Activated B cell treated with CpG ODN at 0.5 μM for 24 hours (primary cell): ENCODE results near the gene ACVR2A. TPM values are rescaled to one million over a fixed set of nuclear protein-coding genes. Genes with fewer than 3 reads are reported as not detected.

Source experiments
- ATAC-seq: fragments of 200-7000 bp; cut with Tn5 transposase; one replicate; pipeline ENCODE4 v1.10.0; 2021; ENCODE audit warnings: low read depth, mild to moderate bottlenecking, moderate library complexity
- CTCF ChIA-PET: fragments of 350-600 bp; sonication (Branson Sonifier 250); formaldehyde crosslinking; loops from one replicate; lab custom pipeline; 2021; ENCODE audit warnings: antibody characterized with exemption; lab: Charles Lee
- POLR2A ChIA-PET: fragments of 350-600 bp; sonication (Branson Sonifier 250); formaldehyde crosslinking; loops from one replicate; lab custom pipeline; 2021; ENCODE audit warnings: antibody characterized with exemption; lab: Charles Lee
- DNase-seq: peaks from one replicate; pipeline ENCODE4 v3.0.0; 2022
- H3K27ac Mint-ChIP-seq: one replicate; pipeline ENCODE4 v1.8.0; 2020; ENCODE audit warnings: mixed read lengths
- H3K27me3 Mint-ChIP-seq: one replicate; pipeline ENCODE4 v1.8.0; 2021; ENCODE audit warnings: mixed read lengths
- H3K36me3 Mint-ChIP-seq: one replicate; pipeline ENCODE4 v1.8.0; 2021; ENCODE audit warnings: low read depth, mixed read lengths
- H3K4me1 Mint-ChIP-seq: one replicate; pipeline ENCODE4 v1.8.0; 2021; ENCODE audit warnings: mixed read lengths
- H3K4me3 Mint-ChIP-seq: one replicate; pipeline ENCODE4 v1.8.0; 2020; ENCODE audit warnings: mild to moderate bottlenecking, mixed read lengths
- H3K9me3 Mint-ChIP-seq: one replicate; pipeline ENCODE4 v1.8.0; 2020; ENCODE audit warnings: mixed read lengths
- CTCF ChIP-seq: fragments of 200-600 bp; IDR thresholded peaks from one replicate; pipeline ENCODE4 v1.8.0; 2022; ENCODE audit warnings: antibody characterized with exemption, mild to moderate bottlenecking
- intact Hi-C: fragments of 100-400 bp; cut with micrococcal nuclease; formaldehyde crosslinking; loops from one replicate; pipeline ENCODE4 v1.15.1; 2024
- total RNA-seq: library from RNA; stranded (reverse); gene quantifications from 2 replicates; pipeline ENCODE4 v1.2.3, GENCODE V29; 2022

The ACVR2A gene
- total RNA-seq, 1 donor from 2014 or later: 2.8 TPM

GRCh38 chr2:147836099-147836498, 8.7 kb upstream of the ACVR2A start:
- peaks cover 27% of the 10 kb centered on the region for H3K27me3 Mint-ChIP-seq
- intact Hi-C loops: no loop called here

GRCh38 chr2:147843391-147843863, 1.4 kb upstream of the ACVR2A start:
- intact Hi-C loops: loop anchor here (1.0 to 5.0 kb wide), 6 partner anchors 178 to 1744 kb away; partner anchors contain the start of genes EPC2, KIF5C, MBD5 and MMADHC
- ATAC-seq: no peak
- Mint-ChIP-seq H3K36me3 (peaks cover 6% of the 10 kb centered on the region), H3K4me3 (peak overlapping the region; percentile 88), H3K27ac (peak overlapping the region; percentile 80), H3K4me1 (peaks cover 29% of the 10 kb centered on the region), H3K27me3 (peaks cover 33% of the 10 kb centered on the region), H3K9me3 (peaks cover 2% of the 10 kb centered on the region)
- ChIA-PET POLR2A (interaction anchor here (0.9 to 1.6 kb wide), 3 partner anchors 177 to 1744 kb away, joined by 3 to 13 read pairs (median 4); partner anchors contain the start of genes MBD5, MMADHC and ORC4), CTCF (interaction anchor here (1.2 kb wide), 1 partner anchor 177 kb away, joined by 3 read pairs; the partner anchor contains the start of genes MBD5 and ORC4)
- no peak for DNase-seq
- TF ChIP-seq CTCF: no peak

More at GRCh38 chr2:147836099-147836498, 8.7 kb upstream of the ACVR2A start:
- no peaks in the 10 kb centered on the region for H3K36me3 Mint-ChIP-seq
- no peaks in the 10 kb centered on the region for H3K9me3 Mint-ChIP-seq
- ChIA-PET CTCF (no interaction called here), POLR2A (no interaction called here)
- no peak for TF ChIP-seq CTCF
- H3K4me3 Mint-ChIP-seq: no peak overlapping the region
- ATAC-seq (no peak), DNase-seq (no peak)
- H3K27ac Mint-ChIP-seq: no peak overlapping the region
- H3K4me1 Mint-ChIP-seq: no peaks in the 10 kb centered on the region

GRCh38 chr2:147843864-147844696, 749 bp upstream of the ACVR2A start:
- intact Hi-C loops: loop anchor here (1.0 to 5.0 kb wide), 6 partner anchors 177 to 1743 kb away; partner anchors contain the start of genes EPC2, KIF5C, MBD5 and MMADHC
- POLR2A ChIA-PET: interaction anchor here (0.6 to 1.6 kb wide), 4 partner anchors 176 to 1743 kb away, joined by 3 to 13 read pairs (median 4); partner anchors contain the start of genes MBD5, MMADHC and ORC4
- peaks cover 6% of the 10 kb centered on the region for H3K36me3 Mint-ChIP-seq
- H3K27me3 Mint-ChIP-seq: peaks cover 31% of the 10 kb centered on the region
- H3K4me3 Mint-ChIP-seq: peak overlapping the region; percentile 88
- DNase-seq: peak; percentile 88
- CTCF ChIA-PET: interaction anchor here (1.2 kb wide), 1 partner anchor 177 kb away, joined by 3 read pairs; the partner anchor contains the start of genes MBD5 and ORC4
- peak overlapping the region; percentile 80 for H3K27ac Mint-ChIP-seq
- no peak for TF ChIP-seq CTCF
- peaks cover 29% of the 10 kb centered on the region for H3K4me1 Mint-ChIP-seq
- peaks cover 2% of the 10 kb centered on the region for H3K9me3 Mint-ChIP-seq
- ATAC-seq: peak; percentile 83

- ChIA-PET CTCF (no interaction called here), POLR2A (interaction anchor here (0.6 kb wide), 1 partner anchor 649 kb away, joined by 3 read pairs; no protein-coding TSS in a partner anchor)
- peaks cover 29% of the 10 kb centered on the region for H3K4me1 Mint-ChIP-seq
- intact Hi-C loops: no loop called here
- peaks cover 37% of the 10 kb centered on the region for H3K27me3 Mint-ChIP-seq
- no peak for TF ChIP-seq CTCF
- peaks cover 2% of the 10 kb centered on the region for H3K9me3 Mint-ChIP-seq
- peak overlapping the region; percentile 88 for H3K4me3 Mint-ChIP-seq
- no peak for DNase-seq
- H3K36me3 Mint-ChIP-seq: peaks cover 6% of the 10 kb centered on the region
- peak overlapping the region; percentile 74 for H3K27ac Mint-ChIP-seq
- peak; percentile 9 for ATAC-seq
Observed at GRCh38 chr2:147845411-147845971, 662 bp downstream of the ACVR2A start.
